AG09319 (cell line): ENCODE data around the gene TTC28.
"Not testable (repeated sequence)": the region's sequence is repeated elsewhere in the genome, so short reads cannot be mapped to it uniquely, and the experiment has no call there.

ENCODE experiments used
- DNase-seq: peaks from one replicate; pipeline ENCODE4 v3.0.0-alpha.2; 2010; ENCODE audit warnings: low read depth; ENCODE audit errors: extremely low read depth
- TF ChIP-seq, protein P1 (sequence below): IDR thresholded peaks from 2 replicates; pipeline ENCODE4 v1.5.1; 2011; ENCODE audit warnings: low read depth, mild to moderate bottlenecking, inconsistent platforms, low read length, moderate library complexity

The TTC28 gene

DNA sequence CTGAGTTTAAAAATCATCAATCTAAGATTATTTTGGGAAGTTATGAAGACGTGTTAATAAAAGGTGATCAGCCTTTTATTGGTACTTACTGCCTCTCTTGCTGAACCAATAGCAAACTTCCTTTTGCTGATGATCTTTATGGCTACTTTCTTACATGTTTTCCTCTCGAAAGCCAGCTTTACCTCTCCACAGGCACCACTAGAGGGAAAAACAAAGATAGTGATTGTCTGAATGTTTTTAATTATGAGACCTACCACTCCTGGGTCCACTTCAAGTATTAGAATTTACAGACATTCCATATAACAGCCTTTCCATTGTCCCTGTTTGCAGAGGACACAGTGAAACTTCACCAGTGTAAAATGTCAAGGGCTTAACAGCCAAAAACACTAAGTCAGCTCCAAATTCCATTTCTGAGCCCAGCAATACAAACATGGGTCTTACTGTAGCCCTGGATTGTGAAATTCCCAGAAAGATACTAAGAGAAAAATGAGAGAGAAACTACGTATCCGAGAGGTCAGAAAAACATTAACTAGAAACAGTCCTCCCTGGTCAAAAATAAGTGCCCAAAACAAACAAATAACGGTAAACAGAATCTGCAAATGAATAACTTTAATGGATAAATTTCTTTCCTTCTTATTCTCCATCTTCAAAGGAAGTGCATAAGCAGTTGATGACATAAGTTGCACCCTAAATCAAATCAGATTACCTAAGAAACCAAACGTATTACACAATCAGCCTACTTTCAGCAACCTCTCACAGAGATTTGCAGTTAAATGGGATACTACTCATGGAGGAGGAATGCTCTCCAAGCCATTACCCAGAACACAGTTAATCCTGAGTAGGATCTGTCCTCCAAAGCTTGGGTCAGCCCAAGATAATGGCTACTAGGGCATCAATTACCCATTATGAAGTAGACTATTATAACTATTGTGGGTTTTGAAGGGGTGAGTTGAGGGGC, 32.5 kb upstream of the TTC28 start:
- peak; percentile 88 for DNase-seq
- TF ChIP-seq, protein P1, sequence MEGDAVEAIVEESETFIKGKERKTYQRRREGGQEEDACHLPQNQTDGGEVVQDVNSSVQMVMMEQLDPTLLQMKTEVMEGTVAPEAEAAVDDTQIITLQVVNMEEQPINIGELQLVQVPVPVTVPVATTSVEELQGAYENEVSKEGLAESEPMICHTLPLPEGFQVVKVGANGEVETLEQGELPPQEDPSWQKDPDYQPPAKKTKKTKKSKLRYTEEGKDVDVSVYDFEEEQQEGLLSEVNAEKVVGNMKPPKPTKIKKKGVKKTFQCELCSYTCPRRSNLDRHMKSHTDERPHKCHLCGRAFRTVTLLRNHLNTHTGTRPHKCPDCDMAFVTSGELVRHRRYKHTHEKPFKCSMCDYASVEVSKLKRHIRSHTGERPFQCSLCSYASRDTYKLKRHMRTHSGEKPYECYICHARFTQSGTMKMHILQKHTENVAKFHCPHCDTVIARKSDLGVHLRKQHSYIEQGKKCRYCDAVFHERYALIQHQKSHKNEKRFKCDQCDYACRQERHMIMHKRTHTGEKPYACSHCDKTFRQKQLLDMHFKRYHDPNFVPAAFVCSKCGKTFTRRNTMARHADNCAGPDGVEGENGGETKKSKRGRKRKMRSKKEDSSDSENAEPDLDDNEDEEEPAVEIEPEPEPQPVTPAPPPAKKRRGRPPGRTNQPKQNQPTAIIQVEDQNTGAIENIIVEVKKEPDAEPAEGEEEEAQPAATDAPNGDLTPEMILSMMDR = peak; percentile 32

DNA sequence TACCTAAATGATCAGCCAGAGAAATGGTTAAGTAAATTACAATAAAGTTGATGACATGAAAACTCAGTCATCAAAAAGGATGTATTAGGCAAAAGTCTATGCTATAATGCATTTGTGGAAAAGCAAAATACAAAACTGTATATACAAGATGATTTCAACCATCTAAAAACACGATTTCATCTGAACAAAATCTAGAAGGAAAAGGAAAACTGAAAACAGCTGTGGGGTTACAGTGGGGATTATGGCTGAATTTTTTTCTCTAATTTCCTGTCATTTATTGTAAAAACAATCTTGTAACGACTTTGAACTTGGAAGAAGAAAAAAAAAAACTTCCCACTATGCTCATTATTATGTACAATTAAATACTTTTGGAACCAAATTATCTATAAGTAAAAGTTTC, 31.7 kb upstream of the TTC28 start:
- TF ChIP-seq, protein P1 = no peak
- no peak for DNase-seq

DNA sequence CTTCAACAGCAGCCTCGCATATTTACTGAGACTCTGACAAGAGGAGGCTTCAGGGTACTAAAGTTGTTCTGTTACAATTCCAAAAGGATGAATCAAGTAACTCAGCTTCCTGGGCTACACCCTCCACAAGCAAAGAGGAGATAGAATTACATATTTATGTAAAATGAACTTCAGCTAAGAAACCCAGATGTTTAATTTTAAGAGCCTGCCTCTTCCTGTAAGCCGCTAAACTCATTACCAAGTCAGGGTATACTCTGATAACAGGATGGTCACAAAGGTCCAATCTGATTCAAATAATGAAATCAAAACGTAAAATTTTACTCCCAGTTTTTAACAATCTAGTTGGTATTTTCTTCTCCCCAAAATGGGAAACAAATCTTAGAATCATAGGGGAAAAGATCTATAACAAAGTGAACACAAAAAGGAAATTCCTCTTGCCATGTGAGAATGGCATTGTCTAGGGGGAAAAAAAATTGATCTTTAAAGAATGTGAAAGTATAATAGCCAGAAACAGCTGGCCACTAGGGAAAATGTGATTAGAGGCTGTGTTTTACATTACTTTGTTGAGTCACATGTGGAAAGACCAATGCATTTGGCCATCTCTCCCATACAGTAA, 31.0 kb upstream of the TTC28 start:
- TF ChIP-seq, protein P1 = no peak
- peak; percentile 69 for DNase-seq

DNA sequence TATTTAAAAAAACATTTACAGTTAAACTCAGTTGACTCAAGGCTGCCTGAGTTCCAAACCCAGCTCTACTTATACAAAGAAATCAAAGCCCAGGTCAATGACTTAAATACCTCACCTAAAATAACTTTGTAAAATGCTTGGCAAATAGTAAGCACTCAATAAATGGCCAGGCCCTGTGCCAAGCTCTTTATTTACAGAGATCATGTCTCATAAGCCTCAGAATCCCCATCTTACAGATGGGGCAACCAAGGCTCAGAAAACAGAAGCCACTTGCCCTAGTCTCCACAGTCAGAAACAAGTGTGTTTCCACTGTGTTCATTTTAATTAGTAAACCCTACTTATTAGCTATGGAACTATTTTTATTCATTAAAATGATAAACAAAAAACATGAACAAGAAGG, 30.5 kb upstream of the TTC28 start:
- TF ChIP-seq, protein P1 = no peak

DNA sequence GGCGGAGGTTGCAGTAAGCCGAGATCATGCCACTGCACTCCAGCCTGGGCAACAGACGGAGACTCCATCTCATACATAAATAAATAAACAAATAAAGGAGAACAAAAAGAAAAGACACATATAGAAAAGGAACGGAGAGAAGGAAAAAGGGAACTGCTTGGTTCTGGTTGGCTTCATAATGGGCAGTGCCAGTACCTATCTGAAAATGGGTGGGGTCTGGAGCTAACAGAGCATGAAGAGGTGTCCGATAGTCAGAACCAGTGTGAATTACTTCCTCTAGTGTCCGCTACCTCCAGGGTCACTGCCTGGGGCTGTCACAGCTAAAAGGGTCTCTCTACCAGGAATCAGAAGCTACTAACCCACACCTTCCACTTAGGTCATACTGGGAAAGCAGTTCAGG, 27.2 kb upstream of the TTC28 start:
- DNase-seq = no peak
- TF ChIP-seq, protein P1 = no peak

More for the DNA sequence above, 30.5 kb upstream of the TTC28 start:
- DNase-seq = no peak

DNA sequence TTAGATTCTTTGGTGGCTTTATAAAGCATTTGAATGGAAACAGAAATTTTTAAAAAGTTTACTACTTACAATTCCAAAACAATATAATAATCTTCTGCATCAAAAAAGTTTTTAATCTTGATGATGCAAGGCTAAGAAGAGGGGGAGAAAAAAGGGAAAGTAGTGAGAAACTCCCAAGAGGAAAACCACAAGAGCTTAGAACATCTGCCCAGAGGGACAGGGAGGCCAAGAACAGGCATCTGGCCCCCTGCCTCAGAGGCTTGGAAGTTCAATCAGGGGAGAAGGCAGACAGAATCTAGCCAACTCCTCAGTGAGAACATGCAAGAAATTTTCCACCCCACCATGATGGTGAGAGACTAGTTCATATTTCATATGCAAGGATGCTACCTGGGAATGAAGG, 23.8 kb upstream of the TTC28 start:
- TF ChIP-seq, protein P1 = no peak
- DNase-seq = no peak

DNA sequence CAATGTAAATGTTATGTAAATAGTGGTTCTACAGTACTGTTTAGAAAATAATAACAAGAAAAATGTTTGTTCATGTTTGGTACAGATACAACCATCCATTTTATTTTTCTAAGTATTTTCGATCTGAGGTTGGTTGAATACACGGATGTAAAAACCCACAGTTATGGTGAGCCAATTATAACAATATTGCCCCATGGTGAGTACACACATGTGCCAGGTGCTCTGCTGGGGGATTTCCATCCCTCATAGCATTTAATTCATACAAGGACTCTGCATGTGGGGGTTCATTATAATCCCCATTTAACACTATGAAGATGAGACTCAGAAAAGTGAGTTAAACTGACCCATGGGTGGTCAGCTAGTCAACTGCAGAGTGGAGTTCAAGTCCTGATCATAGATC, 23.3 kb upstream of the TTC28 start:
- TF ChIP-seq, protein P1 = no peak
- no peak for DNase-seq

DNA sequence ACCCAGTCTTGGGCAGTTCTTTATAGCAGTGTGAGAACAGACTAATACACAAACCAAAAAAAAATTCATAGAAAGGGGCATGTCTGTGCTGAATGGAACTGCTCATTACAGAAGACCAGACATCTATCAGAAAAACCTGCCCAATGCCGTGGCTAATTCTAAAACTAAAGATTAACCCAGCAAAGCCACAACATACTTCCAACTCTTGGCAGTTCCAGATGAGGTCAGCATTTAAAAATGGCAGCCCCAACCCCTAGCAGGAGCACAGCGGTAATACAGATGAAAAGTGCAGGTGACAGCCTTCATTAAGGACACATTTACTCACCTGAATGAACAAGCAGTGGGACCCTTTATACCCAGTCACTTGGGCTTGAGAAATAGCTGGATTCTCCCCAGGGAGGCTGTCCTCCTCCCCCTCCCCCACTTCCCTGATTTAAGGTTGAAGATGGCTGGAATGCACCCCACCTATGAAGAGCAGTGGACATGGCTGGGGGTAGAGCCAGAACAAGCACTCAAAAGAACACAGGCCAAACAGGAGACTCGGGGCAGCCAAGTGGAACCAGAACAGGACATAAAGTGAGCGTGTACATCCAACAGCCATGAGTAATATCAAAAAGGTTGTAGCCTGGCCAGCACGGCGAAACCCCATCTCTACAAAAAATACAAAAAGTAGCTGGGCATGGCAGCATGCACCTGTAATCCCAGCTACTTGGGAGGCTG, 13.6 kb upstream of the TTC28 start:
- not testable (repeated sequence) for DNase-seq

DNA sequence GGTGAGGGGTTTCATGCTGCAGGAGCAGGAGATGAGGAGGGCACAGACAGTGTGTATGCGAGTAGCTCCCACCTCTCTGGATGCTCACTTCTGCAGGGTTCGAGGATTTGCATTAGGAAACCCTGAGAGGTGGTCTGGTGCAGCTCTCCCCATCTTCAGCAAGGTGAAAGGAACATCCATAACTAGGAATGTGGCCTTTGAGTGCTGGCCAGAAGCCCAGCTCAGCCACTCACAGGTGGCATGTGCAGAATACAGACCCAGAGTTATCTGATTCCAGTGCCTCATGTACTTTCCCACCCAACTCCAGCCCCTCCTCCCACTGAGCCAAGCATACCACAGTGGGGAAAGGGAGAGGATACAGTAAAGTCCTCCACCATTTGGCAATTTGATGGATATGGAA, 10.2 kb upstream of the TTC28 start:
- DNase-seq = not testable (repeated sequence)

DNA sequence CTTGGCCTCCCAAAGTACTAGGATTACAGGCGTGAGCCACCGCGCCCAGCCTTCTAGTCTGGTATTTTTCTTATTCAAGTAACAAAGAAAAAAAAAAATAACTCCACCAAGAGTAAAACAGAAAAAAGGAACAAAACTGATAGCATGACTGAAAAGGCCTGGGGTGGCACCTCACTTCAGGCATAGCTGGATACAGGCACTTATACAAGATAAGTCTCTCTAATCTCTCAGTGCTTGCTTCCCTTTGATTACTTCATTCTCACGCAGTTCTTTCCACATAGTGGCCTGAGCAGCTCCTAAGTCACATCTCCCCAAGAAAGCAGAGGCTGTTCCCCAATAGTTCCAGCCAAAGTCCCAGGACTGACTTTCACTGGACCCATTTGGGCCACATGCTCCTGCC, 3.3 kb upstream of the TTC28 start:
- not testable (repeated sequence) for DNase-seq
